SK-N-SH (cell line): ENCODE data around the gene BTBD9. TPM values are rescaled to one million over a fixed set of nuclear protein-coding genes. Genes with fewer than 3 reads are reported as not detected.

Experiments used
- CTCF ChIA-PET: fragments of 300-600, 350-600 bp; formaldehyde crosslinking; extraction: SDS; loops from one replicate; lab custom pipeline; 2021; lab: Yijun Ruan, JAX
- POLR2A ChIA-PET: fragments of 350-600 bp; sonication (Branson Sonifier 250); formaldehyde crosslinking; extraction: SDS; loops from one replicate; lab custom pipeline; 2020; ENCODE audit warnings: antibody characterized with exemption, inconsistent platforms; lab: Yijun Ruan, JAX
- DNase-seq: peaks from one replicate; pipeline ENCODE4 v3.0.0; 2012
- H2AFZ ChIP-seq: fragments of 200-600 bp; sonication (generic); 2 replicates; pipeline ENCODE4 v1.8.1; 2016; ENCODE audit warnings: antibody characterized with exemption, mild to moderate bottlenecking, low read depth
- H3F3A ChIP-seq: fragments of 200-600 bp; sonication (generic); replicated peaks from 2 replicates; pipeline ENCODE3; 2016; ENCODE audit warnings: antibody characterized with exemption, mild to moderate bottlenecking; ENCODE audit not compliant: insufficient read depth
- H3K27ac ChIP-seq, 2 experiments: fragments of 200-500 bp in 1 of 2; fragments of 200-600 bp in 1 of 2; sonication (Bioruptor generic) in 1 of 2; sonication (generic), shearing (Covaris generic) in 1 of 2; 2 replicates each; pipeline versions ENCODE4 v1.5.1 to v1.6.1; 2014 to 2016; ENCODE audit warnings: low read depth in 2 of 2, inconsistent platforms in 1 of 2, low read length in 1 of 2, mild to moderate bottlenecking in 1 of 2, mixed read lengths in 1 of 2
- H3K27me3 ChIP-seq: fragments of 200-600 bp; sonication (generic), shearing (Covaris generic); 2 replicates; pipeline ENCODE4 v1.6.1; 2016; ENCODE audit warnings: mixed run types; ENCODE audit not compliant: insufficient read depth
- H3K36me3 ChIP-seq, 2 experiments: fragments of 200-500 bp in 1 of 2; fragments of 200-600 bp in 1 of 2; sonication (Bioruptor generic) in 1 of 2; sonication (generic) in 1 of 2; replicated peaks in 1 of 2; 2 replicates each; pipeline versions ENCODE3 to v1.5.1; 2014 to 2016; ENCODE audit warnings: low read length in 1 of 2, mild to moderate bottlenecking in 1 of 2; ENCODE audit not compliant: insufficient read depth in 2 of 2, control insufficient read depth in 1 of 2
- H3K4me1 ChIP-seq, 2 experiments: fragments of 200-500 bp in 1 of 2; fragments of 200-600 bp in 1 of 2; sonication (Bioruptor generic) in 1 of 2; sonication (generic), shearing (Covaris generic) in 1 of 2; 2 replicates each; pipeline versions ENCODE4 v1.5.1 to v1.6.1; 2014 to 2016; ENCODE audit warnings: low read depth in 1 of 2, low read length in 1 of 2, mixed run types in 1 of 2; ENCODE audit not compliant: insufficient read depth in 2 of 2, control insufficient read depth in 1 of 2
- H3K4me2 ChIP-seq: fragments of 200-600 bp; sonication (generic), shearing (Covaris generic); 2 replicates; pipeline ENCODE4 v1.6.1; 2017; ENCODE audit warnings: mixed run types
- H3K4me3 ChIP-seq, 2 experiments: fragments of 200-500 bp in 1 of 2; fragments of 200-600 bp in 1 of 2; sonication (Bioruptor generic) in 1 of 2; sonication (generic), shearing (Covaris generic) in 1 of 2; 2 replicates each; pipeline versions ENCODE4 v1.5.1 to v1.8.1; 2014 to 2016; ENCODE audit warnings: low read depth in 2 of 2, inconsistent platforms in 1 of 2, low read length in 1 of 2, mild to moderate bottlenecking in 1 of 2, mixed read lengths in 1 of 2, moderate library complexity in 1 of 2
- H3K79me2 ChIP-seq: fragments of 200-600 bp; sonication (generic); 2 replicates; pipeline ENCODE4 v1.8.1; 2017; ENCODE audit warnings: mild to moderate bottlenecking; ENCODE audit not compliant: insufficient read depth
- H3K9ac ChIP-seq: fragments of 200-600 bp; sonication (generic); 2 replicates; pipeline ENCODE4 v1.6.1; 2017; ENCODE audit warnings: mixed run types
- H3K9me2 ChIP-seq: fragments of 200-600 bp; sonication (generic); 2 replicates; pipeline ENCODE4 v1.6.1; 2017; ENCODE audit warnings: mixed run types
- H3K9me3 ChIP-seq: fragments of 200-600 bp; sonication (generic); 2 replicates; pipeline ENCODE4 v1.6.1; 2017; ENCODE audit warnings: mixed run types, mild to moderate bottlenecking, moderate library complexity
- H4K20me1 ChIP-seq: fragments of 200-600 bp; sonication (generic); 2 replicates; pipeline ENCODE4 v1.6.1; 2017; ENCODE audit warnings: mild to moderate bottlenecking, mixed run types; ENCODE audit not compliant: insufficient read depth
- EZH2phosphoT487 ChIP-seq: fragments of 200-600 bp; sonication (generic); IDR thresholded peaks from 2 replicates; pipeline ENCODE4 v1.6.1; 2017; ENCODE audit warnings: low read depth, mixed run types, mild to moderate bottlenecking, antibody characterized with exemption, moderate library complexity, borderline replicate concordance
- FOXJ3 ChIP-seq: sonication (generic); formaldehyde crosslinking; IDR thresholded peaks from 2 replicates; pipeline ENCODE4 v1.5.1; 2020; ENCODE audit warnings: mild to moderate bottlenecking, missing genetic modification reagents
- FOXM1 ChIP-seq: IDR thresholded peaks from 2 replicates; pipeline ENCODE4 v1.4.0; 2012; ENCODE audit warnings: low read depth, mild to moderate bottlenecking
- GABPA ChIP-seq: IDR thresholded peaks from 2 replicates; pipeline ENCODE4 v1.4.0; 2012; ENCODE audit warnings: low read depth, mild to moderate bottlenecking
- MEF2A ChIP-seq: IDR thresholded peaks from 2 replicates; pipeline ENCODE4 v1.4.0; 2012; ENCODE audit warnings: low read depth, borderline replicate concordance
- NRF1 ChIP-seq: IDR thresholded peaks from 2 replicates; pipeline ENCODE4 v1.6.1; 2012; ENCODE audit warnings: low read depth, mild to moderate bottlenecking, low read length
- POLR2AphosphoS5 ChIP-seq: IDR thresholded peaks from 2 replicates; pipeline ENCODE4 v1.6.1; 2012; ENCODE audit warnings: low read depth, low read length
- RFX5 ChIP-seq: IDR thresholded peaks from 2 replicates; pipeline ENCODE4 v1.6.1; 2012; ENCODE audit warnings: mild to moderate bottlenecking, improper control_type of control experiment, low read length
- RXRA ChIP-seq: IDR thresholded peaks from 2 replicates; pipeline ENCODE4 v1.4.0; 2012; ENCODE audit warnings: low read depth, mild to moderate bottlenecking, borderline replicate concordance
- SIN3A ChIP-seq: IDR thresholded peaks from 2 replicates; pipeline ENCODE4 v1.6.1; 2012; ENCODE audit warnings: low read depth, mild to moderate bottlenecking, low read length, moderate library complexity, borderline replicate concordance
- SMC3 ChIP-seq: IDR thresholded peaks from 2 replicates; pipeline ENCODE4 v1.6.1; 2012; ENCODE audit warnings: low read depth, low read length, improper control_type of control experiment
- TAF1 ChIP-seq: IDR thresholded peaks from 2 replicates; pipeline ENCODE4 v1.6.1; 2012; ENCODE audit warnings: low read depth, mild to moderate bottlenecking, low read length, moderate library complexity, borderline replicate concordance
- TCF12 ChIP-seq: IDR thresholded peaks from 2 replicates; pipeline ENCODE4 v1.4.0; 2012
- YY1 ChIP-seq: IDR thresholded peaks from 2 replicates; pipeline ENCODE4 v1.4.0; 2012; ENCODE audit warnings: low read depth, mild to moderate bottlenecking
- ZBTB33 ChIP-seq: IDR thresholded peaks from 2 replicates; pipeline ENCODE4 v1.4.0; 2012; ENCODE audit warnings: low read depth, borderline replicate concordance
- WGBS: methylation state at CpG from one replicate; pipeline ENCODE4 v1.1.6; 2017; ENCODE audit warnings: low lambda C conversion rate; 5-methylcytosine and 5-hydroxymethylcytosine counted together
- polyA plus RNA-seq, 3 experiments: library from polyadenylated mRNA; depleted of rRNA; stranded (reverse); fragments of >200 nt; gene quantifications; 2 replicates each; pipeline ENCODE4 v1.2.3, GENCODE V29; 2012
- TF ChIP-seq, protein P1 (sequence below): fragments of 150-350 bp; IDR thresholded peaks from 2 replicates; pipeline ENCODE4 v1.6.1; 2016; ENCODE audit warnings: mild to moderate bottlenecking, low read depth, low read length
- TF ChIP-seq, protein P2 (sequence below): IDR thresholded peaks from 2 replicates; pipeline ENCODE4 v1.4.0; 2012; ENCODE audit warnings: low read depth

Gene BTBD9
- polyA plus RNA-seq, 1 of the 3 experiments (the other 2 are of a cell fraction), result 2.2 TPM

DNA sequence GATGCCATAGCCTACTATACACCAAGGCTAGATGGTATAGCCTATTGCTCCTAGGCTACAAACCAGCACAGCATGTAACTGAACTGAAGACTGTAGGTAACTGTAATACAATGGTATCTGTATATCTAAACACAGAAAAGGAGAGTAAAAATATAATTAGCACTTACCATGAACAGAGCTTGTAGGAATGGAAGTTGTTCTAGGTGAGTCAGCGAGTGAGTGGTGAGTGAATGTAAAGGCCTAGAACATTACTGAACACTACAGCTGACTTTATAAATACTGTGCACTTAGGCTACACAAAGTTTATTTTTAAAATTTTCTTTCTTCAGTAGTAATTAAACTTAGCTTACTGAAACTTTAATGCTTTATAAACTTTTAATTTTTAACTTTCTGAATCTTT, 129.5 kb downstream of the BTBD9 start:
- no peaks in the 10 kb centered on the region for H3K36me3 ChIP-seq
- H3K27ac ChIP-seq, result no peak overlapping the region
- POLR2A ChIA-PET, result no interaction called here
- H3K9ac ChIP-seq, result no peak overlapping the region
- no peaks in the 10 kb centered on the region for H4K20me1 ChIP-seq
- H3K4me1 ChIP-seq, result peaks cover 3 to 17% of the 10 kb centered on the region in 2 experiments; a peak in 3 of 4 replicates
- TF ChIP-seq, protein P1, sequence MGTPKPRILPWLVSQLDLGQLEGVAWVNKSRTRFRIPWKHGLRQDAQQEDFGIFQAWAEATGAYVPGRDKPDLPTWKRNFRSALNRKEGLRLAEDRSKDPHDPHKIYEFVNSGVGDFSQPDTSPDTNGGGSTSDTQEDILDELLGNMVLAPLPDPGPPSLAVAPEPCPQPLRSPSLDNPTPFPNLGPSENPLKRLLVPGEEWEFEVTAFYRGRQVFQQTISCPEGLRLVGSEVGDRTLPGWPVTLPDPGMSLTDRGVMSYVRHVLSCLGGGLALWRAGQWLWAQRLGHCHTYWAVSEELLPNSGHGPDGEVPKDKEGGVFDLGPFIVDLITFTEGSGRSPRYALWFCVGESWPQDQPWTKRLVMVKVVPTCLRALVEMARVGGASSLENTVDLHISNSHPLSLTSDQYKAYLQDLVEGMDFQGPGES, result no peak
- no peak for TF ChIP-seq FOXM1
- TF ChIP-seq EZH2phosphoT487, result no peak
- TF ChIP-seq SIN3A, result no peak
- no peak for TF ChIP-seq TAF1
- no peak for TF ChIP-seq SMC3
- TF ChIP-seq, protein P2, sequence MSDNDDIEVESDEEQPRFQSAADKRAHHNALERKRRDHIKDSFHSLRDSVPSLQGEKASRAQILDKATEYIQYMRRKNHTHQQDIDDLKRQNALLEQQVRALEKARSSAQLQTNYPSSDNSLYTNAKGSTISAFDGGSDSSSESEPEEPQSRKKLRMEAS, result no peak
- no peak for TF ChIP-seq TCF12
- TF ChIP-seq ZBTB33, result no peak
- TF ChIP-seq MEF2A, result no peak
- TF ChIP-seq FOXJ3 (CRISPR knock-in tag), result no peak
- TF ChIP-seq RFX5, result no peak
- no peak for TF ChIP-seq POLR2AphosphoS5
- no peak for TF ChIP-seq GABPA
- no peak for TF ChIP-seq NRF1
- no peak for TF ChIP-seq RXRA
- no peak for TF ChIP-seq YY1
- no peaks in the 10 kb centered on the region for H3K79me2 ChIP-seq
- no peak overlapping the region for H3K4me2 ChIP-seq
- WGBS, result 91% methylated on average over 1 of the region's 1 CpG
- no peak for DNase-seq
- no peak overlapping the region for H3K4me3 ChIP-seq
- H3K9me3 ChIP-seq, result no peaks in the 10 kb centered on the region
- H3K27me3 ChIP-seq, result no peaks in the 10 kb centered on the region
- no peaks in the 10 kb centered on the region for H3K9me2 ChIP-seq
- peaks cover 10% of the 10 kb centered on the region for H3F3A ChIP-seq
- no peak overlapping the region for H2AFZ ChIP-seq
- CTCF ChIA-PET, result interaction anchor here (0.8 to 1.6 kb wide), 3 partner anchors 9 to 818 kb away, joined by 3 to 8 read pairs (median 4); no protein-coding TSS in a partner anchor
